Ishikawa (cell line): ENCODE measurements around the gene SMYD3.

Experiments used
- CEBPB ChIP-seq: IDR thresholded peaks from 2 replicates; pipeline ENCODE4 v1.6.1; 2012
- CREB1 ChIP-seq: IDR thresholded peaks from 2 replicates; pipeline ENCODE4 v1.6.1; 2012; ENCODE audit warnings: low read depth
- EP300 ChIP-seq: IDR thresholded peaks from 2 replicates; pipeline ENCODE4 v1.6.1; 2012; ENCODE audit warnings: borderline replicate concordance
- TAF1 ChIP-seq: IDR thresholded peaks from 2 replicates; pipeline ENCODE4 v1.6.1; 2012; ENCODE audit warnings: low read depth, mild to moderate bottlenecking
- TCF12 ChIP-seq: IDR thresholded peaks from 2 replicates; pipeline ENCODE4 v1.6.1; 2012; ENCODE audit warnings: low read depth
- TEAD4 ChIP-seq: IDR thresholded peaks from 2 replicates; pipeline ENCODE4 v1.6.1; 2012
- YY1 ChIP-seq: IDR thresholded peaks from 2 replicates; pipeline ENCODE4 v1.6.1; 2012; ENCODE audit warnings: low read depth
- TF ChIP-seq, protein P1 (sequence below): IDR thresholded peaks from 2 replicates; pipeline ENCODE4 v1.6.1; 2012
- TF ChIP-seq, protein P2 (sequence below): IDR thresholded peaks from 2 replicates; pipeline ENCODE4 v1.6.1; 2012; ENCODE audit warnings: low read depth, mild to moderate bottlenecking

DNA sequence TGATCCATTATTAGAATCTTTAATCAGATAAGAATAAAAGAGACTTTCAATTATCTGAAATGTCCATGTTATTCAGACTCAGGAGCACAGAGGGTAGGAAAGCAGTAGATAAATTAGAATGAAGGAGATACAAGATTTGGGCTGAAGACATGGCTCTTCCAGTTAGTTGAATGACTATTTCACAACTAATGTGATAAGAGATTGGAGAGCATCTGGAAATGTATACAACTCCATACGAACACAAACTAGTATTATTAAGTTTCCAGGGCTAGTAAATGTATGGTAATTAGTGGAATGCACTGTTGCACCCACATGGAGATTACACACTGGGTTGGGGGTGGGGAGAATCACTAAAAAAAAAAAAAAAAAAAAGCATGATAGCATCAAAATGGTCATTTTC lies 734.3 kb downstream of the SMYD3 start:
- TF ChIP-seq TAF1 (no peak), YY1 (no peak), TCF12 (no peak), CREB1 (no peak), EP300 (no peak), CEBPB (no peak), TEAD4 (no peak)
- TF ChIP-seq, protein P1, sequence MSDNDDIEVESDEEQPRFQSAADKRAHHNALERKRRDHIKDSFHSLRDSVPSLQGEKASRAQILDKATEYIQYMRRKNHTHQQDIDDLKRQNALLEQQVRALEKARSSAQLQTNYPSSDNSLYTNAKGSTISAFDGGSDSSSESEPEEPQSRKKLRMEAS: no peak
- TF ChIP-seq, protein P2, sequence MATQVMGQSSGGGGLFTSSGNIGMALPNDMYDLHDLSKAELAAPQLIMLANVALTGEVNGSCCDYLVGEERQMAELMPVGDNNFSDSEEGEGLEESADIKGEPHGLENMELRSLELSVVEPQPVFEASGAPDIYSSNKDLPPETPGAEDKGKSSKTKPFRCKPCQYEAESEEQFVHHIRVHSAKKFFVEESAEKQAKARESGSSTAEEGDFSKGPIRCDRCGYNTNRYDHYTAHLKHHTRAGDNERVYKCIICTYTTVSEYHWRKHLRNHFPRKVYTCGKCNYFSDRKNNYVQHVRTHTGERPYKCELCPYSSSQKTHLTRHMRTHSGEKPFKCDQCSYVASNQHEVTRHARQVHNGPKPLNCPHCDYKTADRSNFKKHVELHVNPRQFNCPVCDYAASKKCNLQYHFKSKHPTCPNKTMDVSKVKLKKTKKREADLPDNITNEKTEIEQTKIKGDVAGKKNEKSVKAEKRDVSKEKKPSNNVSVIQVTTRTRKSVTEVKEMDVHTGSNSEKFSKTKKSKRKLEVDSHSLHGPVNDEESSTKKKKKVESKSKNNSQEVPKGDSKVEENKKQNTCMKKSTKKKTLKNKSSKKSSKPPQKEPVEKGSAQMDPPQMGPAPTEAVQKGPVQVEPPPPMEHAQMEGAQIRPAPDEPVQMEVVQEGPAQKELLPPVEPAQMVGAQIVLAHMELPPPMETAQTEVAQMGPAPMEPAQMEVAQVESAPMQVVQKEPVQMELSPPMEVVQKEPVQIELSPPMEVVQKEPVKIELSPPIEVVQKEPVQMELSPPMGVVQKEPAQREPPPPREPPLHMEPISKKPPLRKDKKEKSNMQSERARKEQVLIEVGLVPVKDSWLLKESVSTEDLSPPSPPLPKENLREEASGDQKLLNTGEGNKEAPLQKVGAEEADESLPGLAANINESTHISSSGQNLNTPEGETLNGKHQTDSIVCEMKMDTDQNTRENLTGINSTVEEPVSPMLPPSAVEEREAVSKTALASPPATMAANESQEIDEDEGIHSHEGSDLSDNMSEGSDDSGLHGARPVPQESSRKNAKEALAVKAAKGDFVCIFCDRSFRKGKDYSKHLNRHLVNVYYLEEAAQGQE: no peak
